Measurements from ENCODE around the gene HAUS7.

DNA sequence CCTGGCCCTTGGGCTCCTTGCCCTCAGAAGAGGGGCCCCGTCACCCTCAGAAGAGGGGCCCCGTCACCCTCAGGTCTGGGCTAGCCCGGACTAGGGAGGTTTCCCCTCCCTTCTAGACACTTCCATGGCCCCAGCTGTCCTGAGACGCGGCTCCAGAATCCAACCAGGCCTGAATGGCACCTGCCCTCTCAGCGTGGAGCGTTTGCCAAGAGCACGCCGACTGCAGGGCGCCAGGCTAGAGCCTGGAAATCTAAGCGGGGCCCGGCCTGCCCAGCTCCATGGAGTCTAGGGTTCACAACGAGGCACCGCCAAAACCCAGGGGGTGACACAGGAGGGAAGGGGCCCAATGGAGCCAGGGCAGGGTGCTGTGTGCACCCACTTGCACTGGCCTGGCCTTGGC lies 39.2 kb upstream of the HAUS7 start:
- TF ChIP-seq, protein P1, sequence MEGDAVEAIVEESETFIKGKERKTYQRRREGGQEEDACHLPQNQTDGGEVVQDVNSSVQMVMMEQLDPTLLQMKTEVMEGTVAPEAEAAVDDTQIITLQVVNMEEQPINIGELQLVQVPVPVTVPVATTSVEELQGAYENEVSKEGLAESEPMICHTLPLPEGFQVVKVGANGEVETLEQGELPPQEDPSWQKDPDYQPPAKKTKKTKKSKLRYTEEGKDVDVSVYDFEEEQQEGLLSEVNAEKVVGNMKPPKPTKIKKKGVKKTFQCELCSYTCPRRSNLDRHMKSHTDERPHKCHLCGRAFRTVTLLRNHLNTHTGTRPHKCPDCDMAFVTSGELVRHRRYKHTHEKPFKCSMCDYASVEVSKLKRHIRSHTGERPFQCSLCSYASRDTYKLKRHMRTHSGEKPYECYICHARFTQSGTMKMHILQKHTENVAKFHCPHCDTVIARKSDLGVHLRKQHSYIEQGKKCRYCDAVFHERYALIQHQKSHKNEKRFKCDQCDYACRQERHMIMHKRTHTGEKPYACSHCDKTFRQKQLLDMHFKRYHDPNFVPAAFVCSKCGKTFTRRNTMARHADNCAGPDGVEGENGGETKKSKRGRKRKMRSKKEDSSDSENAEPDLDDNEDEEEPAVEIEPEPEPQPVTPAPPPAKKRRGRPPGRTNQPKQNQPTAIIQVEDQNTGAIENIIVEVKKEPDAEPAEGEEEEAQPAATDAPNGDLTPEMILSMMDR (IDR thresholded peaks at IDR 0.05) = no peak
- TF ChIP-seq POLR2AphosphoS5 (IDR thresholded peaks at IDR 0.05) (no peak), EP300 (IDR thresholded peaks at IDR 0.05) (no peak), POLR2A (IDR thresholded peaks at IDR 0.05) (no peak)

Data from stomach (tissue), 4 donors.